Measurements from ENCODE around the gene CCDC40.

The CCDC40 gene

DNA sequence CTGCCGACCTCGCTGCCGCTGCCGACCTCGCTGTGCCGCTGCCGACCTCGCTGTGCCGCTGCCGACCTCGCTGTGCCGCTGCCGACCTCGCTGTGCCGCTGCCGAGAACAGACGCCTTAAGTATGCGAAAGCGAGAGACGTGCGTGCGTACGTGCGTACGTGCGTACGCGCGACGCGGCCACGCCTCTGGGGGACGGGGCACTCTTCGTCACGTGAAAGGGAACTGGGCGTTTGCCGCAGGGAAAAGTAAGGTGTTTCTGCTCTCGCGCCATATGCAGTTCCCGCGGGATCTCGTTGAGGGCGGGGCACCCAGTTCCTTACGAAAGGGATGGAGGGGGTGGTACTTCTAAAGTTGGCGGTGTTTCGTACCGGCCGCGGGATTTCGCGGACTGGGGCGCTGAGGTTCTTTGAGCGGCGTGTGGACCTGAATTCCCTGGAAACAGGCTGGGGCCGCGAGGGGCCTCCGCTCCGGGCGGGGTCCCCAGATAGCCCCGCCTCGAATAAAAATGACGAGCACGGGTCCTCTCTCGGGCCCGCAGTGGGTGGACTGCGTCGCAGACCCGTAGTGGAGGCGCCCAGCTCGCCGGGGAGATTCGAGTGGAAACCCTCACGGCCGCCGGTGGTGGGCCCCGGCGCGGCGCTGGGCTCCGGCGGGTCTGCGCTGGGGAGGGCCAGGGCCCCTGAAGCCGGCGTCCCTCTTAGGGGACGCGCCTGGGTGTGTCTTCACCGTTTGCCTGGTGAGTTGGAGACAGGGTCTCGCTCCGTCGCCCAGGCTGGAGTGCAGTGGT is 110.8 kb downstream of the CCDC40 start, which contains the start of gene EIF4A3:
EIF4A3 (minus strand) TSS at position 94 of the 788 bp plus-strand sequence. CDS start 167 bp downstream, outside the sequence.
- H3K4me3 ChIP-seq (ENCODE audit: low read depth, low read length) = peak within 1 kb of the TSS; percentile 94
- DNase-seq (ENCODE audit: low read depth) = peak; percentile 98

Measured in skeletal muscle cell (primary cell).